ENCODE results near the gene ADAMTSL2.

- TF ChIP-seq CTCF (IDR thresholded peaks at IDR 0.05; ENCODE audit: poor library complexity) (no peak), EZH2 (IDR thresholded peaks at IDR 0.05; ENCODE audit: borderline replicate concordance) (no peak)
Observed at GRCh38 chr9:133515240-133515610, 19.3 kb upstream of the ADAMTSL2 start.

All from hepatocyte (in vitro differentiated cells).